Raji (cell line): ENCODE measurements around the gene ATP13A1.

Experiments
- POLR2A ChIP-seq: IDR thresholded peaks from 2 replicates; pipeline ENCODE4 v1.6.1; 2011; ENCODE audit warnings: low read depth, low read length, control low read depth; ENCODE audit not compliant: insufficient read depth

ATP13A1 gene

GRCh38 chr19:19663256-19664120 is at the start of gene ATP13A1:
TSS of gene ATP13A1 (minus strand) at chr19:19663676. CDS start at chr19:19663666, 10 bp downstream.
- peak; percentile 79 for TF ChIP-seq POLR2A

- TF ChIP-seq POLR2A = no peak
These were observed 48.7 kb upstream of the ATP13A1 start for GRCh38 chr19:19711934-19712828.

GRCh38 chr19:19711306-19711933 is 47.9 kb upstream of the ATP13A1 start:
- TF ChIP-seq POLR2A = no peak

GRCh38 chr19:19710506-19710905 is 47.0 kb upstream of the ATP13A1 start:
- TF ChIP-seq POLR2A = no peak

- no peak for TF ChIP-seq POLR2A
These were observed 41.4 kb upstream of the ATP13A1 start for GRCh38 chr19:19704836-19705235.

- no peak for TF ChIP-seq POLR2A
These were observed 34.1 kb upstream of the ATP13A1 start for GRCh38 chr19:19697589-19697988.

GRCh38 chr19:19696386-19696785 is 32.9 kb upstream of the ATP13A1 start:
- TF ChIP-seq POLR2A = no peak

- TF ChIP-seq POLR2A = no peak
These were observed 28.2 kb upstream of the ATP13A1 start for GRCh38 chr19:19691683-19692082.

GRCh38 chr19:19687090-19687489 is 23.6 kb upstream of the ATP13A1 start:
- TF ChIP-seq POLR2A = no peak

- TF ChIP-seq POLR2A = no peak
These were observed 23.1 kb upstream of the ATP13A1 start for GRCh38 chr19:19686580-19686979.

- no peak for TF ChIP-seq POLR2A
These were observed 15.9 kb upstream of the ATP13A1 start for GRCh38 chr19:19679176-19680073.

GRCh38 chr19:19677579-19677978 is 14.1 kb upstream of the ATP13A1 start:
- no peak for TF ChIP-seq POLR2A

GRCh38 chr19:19674315-19674714 is 10.8 kb upstream of the ATP13A1 start:
- TF ChIP-seq POLR2A = no peak

- no peak for TF ChIP-seq POLR2A
These were observed 9.3 kb upstream of the ATP13A1 start for GRCh38 chr19:19672816-19673215.
